GM12878 (cell line): Measurements from ENCODE around the gene LPCAT4.

Experiments used
- CTCF ChIP-seq, 3 experiments: IDR thresholded peaks in 2 of 3; conservative IDR thresholded peaks in 1 of 3; 2 replicates each; pipeline ENCODE4 v1.5.1; 2011; ENCODE audit warnings: low read depth in 3 of 3, low read length in 3 of 3, mild to moderate bottlenecking in 3 of 3, control low read depth in 2 of 3, moderate library complexity in 2 of 3, inconsistent platforms in 1 of 3, mixed read lengths in 1 of 3; ENCODE audit not compliant: control insufficient read depth in 2 of 3, insufficient read depth in 1 of 3; ENCODE audit errors: extremely low read depth in 1 of 3
- RAD21 ChIP-seq: IDR thresholded peaks from 2 replicates; pipeline ENCODE4 v1.6.1; 2011; ENCODE audit warnings: mild to moderate bottlenecking, low read depth, low read length, moderate library complexity; ENCODE audit not compliant: insufficient read depth
- ZSCAN29 ChIP-seq: fragments of 450-650 bp; IDR thresholded peaks from 2 replicates; pipeline ENCODE4 v1.6.1; 2017; ENCODE audit warnings: mild to moderate bottlenecking, moderate library complexity

- no peak for TF ChIP-seq CTCF (IDR thresholded peaks at IDR 0.05 in 2 of 3, conservative IDR thresholded peaks at IDR 0.05 in 1 of 3; ENCODE audit: control insufficient read depth in 2 of 3, extremely low read depth in 1 of 3, insufficient read depth in 1 of 3, low read depth in 3 of 3, low read length in 3 of 3)
- no peak for TF ChIP-seq RAD21
- TF ChIP-seq ZSCAN29, result no peak
These were observed 528 bp downstream of the LPCAT4 start for GRCh38 chr15:34366271-34367065.
